Measurements from ENCODE around the gene KRTAP21-2. TPM values are rescaled to one million over a fixed set of nuclear protein-coding genes. Genes with fewer than 3 reads are reported as not detected.

KRTAP21-2 gene
- total RNA-seq, 1 experiment from 2014 or later: not detected

DNA sequence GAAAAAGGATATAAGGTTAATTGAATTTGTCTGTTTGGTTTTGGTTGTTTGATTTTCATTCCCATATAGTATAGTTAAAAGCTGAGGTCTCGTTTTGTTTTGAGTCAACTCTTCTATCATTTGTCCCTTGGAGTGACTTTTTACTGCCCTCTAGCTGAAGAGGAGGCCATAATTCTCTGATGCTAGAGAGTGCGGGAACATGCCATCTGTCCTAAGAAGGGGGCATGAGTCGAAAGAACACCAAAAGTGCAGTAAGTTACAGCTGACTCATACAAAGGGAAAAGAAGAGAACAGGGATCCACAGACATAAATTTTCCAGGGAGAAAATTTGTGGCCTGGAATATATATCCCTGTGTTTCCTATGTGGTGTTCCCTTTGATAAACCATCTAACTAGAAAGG lies 32.6 kb downstream of the KRTAP21-2 start (continued):
- TF ChIP-seq YY1 (IDR thresholded peaks at IDR 0.05; ENCODE audit: extremely low read depth, insufficient replicate concordance, low read depth, low read length): no peak
- TF ChIP-seq ZFX (IDR thresholded peaks at IDR 0.05): no peak

- no peak overlapping the region for H3K27ac ChIP-seq (ENCODE audit: low read depth, low read length)
- no peak overlapping the region for H3K4me3 ChIP-seq (replicated peaks in 1 of 2; ENCODE audit: low read depth in 1 of 2, low read length in 2 of 2)
- no peak for ATAC-seq
- ChIA-PET RAD21 (ENCODE audit: low non-redundant PET in 1 of 2, low total read pairs in 2 of 2, uncharacterized antibody in 2 of 2, unreplicated experiment in 2 of 2) (no interaction called here), POLR2A (no interaction called here), CTCF (no interaction called here)
- H3K79me2 ChIP-seq (ENCODE audit: insufficient read depth, low read length): no peaks in the 10 kb centered on the region
- no peaks in the 10 kb centered on the region for H4K20me1 ChIP-seq (ENCODE audit: insufficient read depth)
- H2AFZ ChIP-seq (ENCODE audit: low read depth, low read length, poor library complexity, severe bottlenecking): no peak overlapping the region
- no peaks in the 10 kb centered on the region for H3K4me1 ChIP-seq (ENCODE audit: control insufficient read depth in 1 of 2, insufficient read depth in 2 of 2, low read length in 2 of 2)
- no peaks in the 10 kb centered on the region for H3K27me3 ChIP-seq (ENCODE audit: insufficient read depth, low read length)
- H3K9me3 ChIP-seq (ENCODE audit: control insufficient read depth in 1 of 2, insufficient read depth in 1 of 2, low read depth in 1 of 2, low read length in 2 of 2): peaks cover 0 to 11% of the 10 kb centered on the region in 2 experiments; a peak in 2 of 4 replicates
- no peaks in the 10 kb centered on the region for H3K36me3 ChIP-seq (ENCODE audit: control insufficient read depth in 1 of 2, insufficient read depth in 2 of 2, low read length in 2 of 2)
- intact Hi-C loops (cut with micrococcal nuclease): no loop called here
- TF ChIP-seq SIN3A (IDR thresholded peaks at IDR 0.05; ENCODE audit: low read depth) (no peak), EZH2phosphoT487 (IDR thresholded peaks at IDR 0.05; ENCODE audit: borderline replicate concordance) (no peak), SP1 (IDR thresholded peaks at IDR 0.05; ENCODE audit: low read depth) (no peak), SRF (IDR thresholded peaks at IDR 0.05; ENCODE audit: low read depth) (no peak), RAD21 (IDR thresholded peaks at IDR 0.05; ENCODE audit: low read depth) (no peak), JUND (IDR thresholded peaks at IDR 0.05) (no peak), POLR2AphosphoS5 (IDR thresholded peaks at IDR 0.05; ENCODE audit: low read depth, low read length) (no peak), CBX3 (IDR thresholded peaks at IDR 0.05; ENCODE audit: low read depth) (no peak), TCF7L2 (IDR thresholded peaks at IDR 0.05; ENCODE audit: borderline replicate concordance, extremely low read depth, insufficient read depth, insufficient read length) (no peak), MAX (IDR thresholded peaks at IDR 0.05) (no peak), POLR2A (IDR thresholded peaks at IDR 0.05; ENCODE audit: borderline replicate concordance, extremely low read depth, insufficient read depth, insufficient read length) (no peak)
- TF ChIP-seq, protein P1, sequence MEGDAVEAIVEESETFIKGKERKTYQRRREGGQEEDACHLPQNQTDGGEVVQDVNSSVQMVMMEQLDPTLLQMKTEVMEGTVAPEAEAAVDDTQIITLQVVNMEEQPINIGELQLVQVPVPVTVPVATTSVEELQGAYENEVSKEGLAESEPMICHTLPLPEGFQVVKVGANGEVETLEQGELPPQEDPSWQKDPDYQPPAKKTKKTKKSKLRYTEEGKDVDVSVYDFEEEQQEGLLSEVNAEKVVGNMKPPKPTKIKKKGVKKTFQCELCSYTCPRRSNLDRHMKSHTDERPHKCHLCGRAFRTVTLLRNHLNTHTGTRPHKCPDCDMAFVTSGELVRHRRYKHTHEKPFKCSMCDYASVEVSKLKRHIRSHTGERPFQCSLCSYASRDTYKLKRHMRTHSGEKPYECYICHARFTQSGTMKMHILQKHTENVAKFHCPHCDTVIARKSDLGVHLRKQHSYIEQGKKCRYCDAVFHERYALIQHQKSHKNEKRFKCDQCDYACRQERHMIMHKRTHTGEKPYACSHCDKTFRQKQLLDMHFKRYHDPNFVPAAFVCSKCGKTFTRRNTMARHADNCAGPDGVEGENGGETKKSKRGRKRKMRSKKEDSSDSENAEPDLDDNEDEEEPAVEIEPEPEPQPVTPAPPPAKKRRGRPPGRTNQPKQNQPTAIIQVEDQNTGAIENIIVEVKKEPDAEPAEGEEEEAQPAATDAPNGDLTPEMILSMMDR (IDR thresholded peaks at IDR 0.05 in 2 of 3, conservative IDR thresholded peaks at IDR 0.05 in 1 of 3; ENCODE audit: borderline replicate concordance in 1 of 3, insufficient read depth in 1 of 3, low read depth in 2 of 3, low read length in 2 of 3): no peak
- no peaks in the 10 kb centered on the region for H3K9me2 ChIP-seq (ENCODE audit: insufficient read depth)
- no peak overlapping the region for H3K4me2 ChIP-seq (ENCODE audit: low read length)
- H3K9ac ChIP-seq (ENCODE audit: low read length): no peak overlapping the region
- no TSS peak for BruUV-seq (replicated peaks)
- no peak for DNase-seq (ENCODE audit: low read depth, low spot score)
Observed at GRCh38 chr21:30713766-30714165, 33.3 kb downstream of the KRTAP21-2 start.

Measured in HCT116 (cell line).